Neural progenitor cell (in vitro differentiated cells): ENCODE results near the gene ERO1B. TPM values are rescaled to one million over a fixed set of nuclear protein-coding genes. Genes with fewer than 3 reads are reported as not detected.

ENCODE experiments used
- DNase-seq: peaks from one replicate; pipeline ENCODE4 v3.0.0-alpha.2; 2016; ENCODE audit warnings: low spot score
- H2AFZ ChIP-seq: fragments of 200-600 bp; sonication (generic); replicated peaks from 2 replicates; pipeline ENCODE4 v1.6.1; 2016; ENCODE audit warnings: antibody characterized with exemption
- H3F3A ChIP-seq: fragments of 200-600 bp; sonication (generic); 2 replicates; pipeline ENCODE4 v1.6.1; 2016; ENCODE audit warnings: antibody characterized with exemption, low read depth
- H3K27ac ChIP-seq: fragments of 200-600 bp; sonication (generic); 2 replicates; pipeline ENCODE4 v1.5.1; 2016; ENCODE audit warnings: mild to moderate bottlenecking
- H3K27me3 ChIP-seq: fragments of 200-600 bp; sonication (generic); 2 replicates; pipeline ENCODE4 v1.6.1; 2016; ENCODE audit warnings: mild to moderate bottlenecking, moderate library complexity
- H3K36me3 ChIP-seq: fragments of 200-600 bp; sonication (generic); 2 replicates; pipeline ENCODE4 v1.5.1; 2016
- H3K4me1 ChIP-seq: fragments of 200-600 bp; sonication (generic); 2 replicates; pipeline ENCODE4 v1.6.1; 2016; ENCODE audit warnings: mixed run types
- H3K4me2 ChIP-seq: fragments of 200-600 bp; sonication (generic); 2 replicates; pipeline ENCODE4 v1.6.1; 2016
- H3K4me3 ChIP-seq: fragments of 200-600 bp; sonication (generic); 2 replicates; pipeline ENCODE4 v1.5.1; 2016
- H3K79me2 ChIP-seq: fragments of 200-600 bp; sonication (generic); 2 replicates; pipeline ENCODE4 v1.6.1; 2016; ENCODE audit warnings: low read depth
- H3K9ac ChIP-seq: fragments of 200-600 bp; sonication (generic); 2 replicates; pipeline ENCODE4 v1.6.1; 2016
- H3K9me3 ChIP-seq: fragments of 200-600 bp; sonication (generic); 2 replicates; pipeline ENCODE4 v1.5.1; 2016; ENCODE audit warnings: low read depth
- H4K20me1 ChIP-seq: fragments of 200-600 bp; sonication (generic); 2 replicates; pipeline ENCODE4 v1.6.1; 2016; ENCODE audit warnings: low read depth
- H3K27ac Mint-ChIP-seq: 3 replicates; pipeline ENCODE4 v1.8.0; 2021; ENCODE audit warnings: mixed read lengths
- H3K27me3 Mint-ChIP-seq: 2 replicates; pipeline ENCODE4 v1.8.0; 2022; ENCODE audit warnings: low read depth, mild to moderate bottlenecking, inconsistent platforms, moderate library complexity, mixed read lengths; ENCODE audit not compliant: insufficient read depth
- H3K36me3 Mint-ChIP-seq: 3 replicates; pipeline ENCODE4 v1.8.0; 2021; ENCODE audit warnings: mixed read lengths
- H3K4me1 Mint-ChIP-seq: 3 replicates; pipeline ENCODE4 v1.8.0; 2021; ENCODE audit warnings: mixed read lengths
- H3K4me3 Mint-ChIP-seq: 3 replicates; pipeline ENCODE4 v1.8.0; 2021; ENCODE audit warnings: mild to moderate bottlenecking, moderate library complexity, mixed read lengths
- H3K9me3 Mint-ChIP-seq: 3 replicates; pipeline ENCODE4 v1.8.0; 2020; ENCODE audit warnings: mixed read lengths
- EZH2 ChIP-seq: fragments of 200-600 bp; sonication (generic); IDR thresholded peaks from 2 replicates; pipeline ENCODE4 v1.6.1; 2017; ENCODE audit warnings: antibody characterized with exemption, mild to moderate bottlenecking, moderate library complexity
- EZH2phosphoT487 ChIP-seq: fragments of 200-600 bp; sonication (generic); IDR thresholded peaks from 2 replicates; pipeline ENCODE4 v1.6.1; 2017; ENCODE audit warnings: antibody characterized with exemption
- total RNA-seq: library from RNA; depleted of rRNA; stranded (reverse); fragments of >200 nt; gene quantifications from 2 replicates; pipeline ENCODE4 v1.2.3, GENCODE V29; 2015; ENCODE audit warnings: low replicate concordance
- TF ChIP-seq, protein P1 (sequence below): fragments of 200-600 bp; sonication (generic); IDR thresholded peaks from 2 replicates; pipeline ENCODE4 v1.5.1; 2017; ENCODE audit warnings: antibody characterized with exemption, mild to moderate bottlenecking

Gene ERO1B
- total RNA-seq, 1 donor from 2014 or later, result 6.7 TPM

DNA sequence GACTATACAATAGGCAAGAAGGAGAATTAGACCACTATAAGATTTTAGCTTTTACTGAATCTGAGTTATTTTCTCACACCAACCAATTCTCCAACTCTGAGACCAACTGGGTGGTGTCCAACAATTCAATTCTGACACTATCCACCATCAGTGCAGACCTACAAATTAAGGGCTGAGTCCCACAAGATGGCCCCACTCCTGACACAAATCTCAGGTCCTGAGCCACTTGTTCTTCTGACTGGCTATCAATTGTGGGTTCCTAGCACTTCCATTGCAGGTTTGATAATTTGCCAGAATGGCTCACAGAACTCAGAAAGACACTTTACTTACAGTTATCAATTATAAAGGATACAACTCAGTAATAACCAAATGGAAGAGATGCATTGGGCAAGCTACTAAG, 6.7 kb downstream of the ERO1B start:
- Histone ChIP-seq H3K27me3 (peaks cover 2% of the 10 kb centered on the region), H3K4me2 (no peak overlapping the region), H3K4me1 (no peaks in the 10 kb centered on the region), H3K9ac (no peak overlapping the region), H2AFZ (no peak overlapping the region), H3K4me3 (no peak overlapping the region), H4K20me1 (no peaks in the 10 kb centered on the region), H3K79me2 (no peaks in the 10 kb centered on the region), H3K9me3 (no peaks in the 10 kb centered on the region), H3F3A (no peaks in the 10 kb centered on the region), H3K36me3 (no peaks in the 10 kb centered on the region), H3K27ac (no peak overlapping the region)
- no peak overlapping the region for H3K4me3 Mint-ChIP-seq
- TF ChIP-seq EZH2phosphoT487, result no peak
- no peaks in the 10 kb centered on the region for H3K4me1 Mint-ChIP-seq
- no peaks in the 10 kb centered on the region for H3K27me3 Mint-ChIP-seq
- H3K9me3 Mint-ChIP-seq, result no peaks in the 10 kb centered on the region
- H3K36me3 Mint-ChIP-seq, result no peaks in the 10 kb centered on the region
- DNase-seq, result no peak
- H3K27ac Mint-ChIP-seq, result no peak overlapping the region

DNA sequence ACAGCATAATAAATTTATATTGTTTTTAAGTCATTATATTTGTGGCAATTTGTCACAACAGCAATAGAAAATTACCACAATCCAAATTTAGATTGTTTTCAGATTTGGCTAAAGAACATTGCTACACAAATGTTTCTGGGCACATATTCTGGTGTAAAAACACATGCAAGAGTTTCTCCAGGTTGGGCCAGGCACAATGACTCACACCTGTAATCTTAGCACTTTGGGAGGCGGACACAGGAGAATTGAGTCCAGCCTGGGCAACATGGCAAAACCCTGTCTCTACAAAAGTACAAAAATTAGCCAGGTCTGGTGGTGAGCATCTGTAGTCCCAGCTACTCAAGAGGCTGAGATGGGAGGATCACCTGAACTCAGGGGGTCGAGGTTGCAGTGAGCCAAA, 8.4 kb downstream of the ERO1B start:
- H3K27ac Mint-ChIP-seq, result no peak overlapping the region
- H2AFZ ChIP-seq, result no peak overlapping the region
- H3K79me2 ChIP-seq, result no peaks in the 10 kb centered on the region
- H3K4me2 ChIP-seq, result no peak overlapping the region
- no peaks in the 10 kb centered on the region for H3K4me1 Mint-ChIP-seq
- H3K27me3 ChIP-seq, result no peaks in the 10 kb centered on the region
- no peak overlapping the region for H3K9ac ChIP-seq
- H3K36me3 Mint-ChIP-seq, result no peaks in the 10 kb centered on the region
- H3K9me3 ChIP-seq, result no peaks in the 10 kb centered on the region
- H3F3A ChIP-seq, result no peaks in the 10 kb centered on the region
- H3K9me3 Mint-ChIP-seq, result no peaks in the 10 kb centered on the region
- H3K4me3 Mint-ChIP-seq, result no peak overlapping the region
- H3K4me1 ChIP-seq, result no peaks in the 10 kb centered on the region
- DNase-seq, result no peak
- no peaks in the 10 kb centered on the region for H3K36me3 ChIP-seq
- H4K20me1 ChIP-seq, result no peaks in the 10 kb centered on the region
- no peaks in the 10 kb centered on the region for H3K27me3 Mint-ChIP-seq
- H3K27ac ChIP-seq, result no peak overlapping the region
- H3K4me3 ChIP-seq, result no peak overlapping the region
- TF ChIP-seq EZH2, result no peak

DNA sequence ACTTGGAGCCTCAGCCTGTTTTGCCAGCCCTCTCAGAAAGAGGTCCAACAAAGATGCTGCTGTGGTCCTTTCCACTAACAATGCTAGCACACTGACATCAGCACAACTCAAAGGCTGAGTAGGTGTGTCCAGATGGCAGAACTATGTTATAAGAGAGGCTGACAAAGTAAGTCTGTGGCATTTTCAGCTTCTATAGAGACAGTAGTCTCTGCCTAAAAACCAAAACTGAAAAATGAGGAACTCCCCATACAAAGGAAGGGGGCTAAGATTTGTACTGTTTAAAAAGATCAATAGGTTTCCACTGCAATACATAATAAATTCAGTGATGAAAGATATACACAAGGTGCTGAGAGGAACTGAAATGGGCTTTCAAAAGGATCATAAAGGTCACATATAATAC, 12.3 kb downstream of the ERO1B start:
- Histone ChIP-seq H4K20me1 (no peaks in the 10 kb centered on the region), H3K4me2 (no peak overlapping the region), H2AFZ (no peak overlapping the region), H3K27me3 (no peaks in the 10 kb centered on the region), H3K9me3 (no peaks in the 10 kb centered on the region), H3K27ac (no peak overlapping the region), H3K36me3 (no peaks in the 10 kb centered on the region), H3K4me3 (no peak overlapping the region), H3K4me1 (no peaks in the 10 kb centered on the region), H3F3A (no peaks in the 10 kb centered on the region), H3K9ac (no peak overlapping the region), H3K79me2 (no peaks in the 10 kb centered on the region)
- Mint-ChIP-seq H3K36me3 (peaks cover 7% of the 10 kb centered on the region), H3K4me3 (no peak overlapping the region), H3K9me3 (no peaks in the 10 kb centered on the region), H3K27ac (no peak overlapping the region), H3K4me1 (no peaks in the 10 kb centered on the region), H3K27me3 (no peaks in the 10 kb centered on the region)
- no peak for DNase-seq
- TF ChIP-seq EZH2 (no peak), EZH2phosphoT487 (no peak)
- TF ChIP-seq, protein P1, sequence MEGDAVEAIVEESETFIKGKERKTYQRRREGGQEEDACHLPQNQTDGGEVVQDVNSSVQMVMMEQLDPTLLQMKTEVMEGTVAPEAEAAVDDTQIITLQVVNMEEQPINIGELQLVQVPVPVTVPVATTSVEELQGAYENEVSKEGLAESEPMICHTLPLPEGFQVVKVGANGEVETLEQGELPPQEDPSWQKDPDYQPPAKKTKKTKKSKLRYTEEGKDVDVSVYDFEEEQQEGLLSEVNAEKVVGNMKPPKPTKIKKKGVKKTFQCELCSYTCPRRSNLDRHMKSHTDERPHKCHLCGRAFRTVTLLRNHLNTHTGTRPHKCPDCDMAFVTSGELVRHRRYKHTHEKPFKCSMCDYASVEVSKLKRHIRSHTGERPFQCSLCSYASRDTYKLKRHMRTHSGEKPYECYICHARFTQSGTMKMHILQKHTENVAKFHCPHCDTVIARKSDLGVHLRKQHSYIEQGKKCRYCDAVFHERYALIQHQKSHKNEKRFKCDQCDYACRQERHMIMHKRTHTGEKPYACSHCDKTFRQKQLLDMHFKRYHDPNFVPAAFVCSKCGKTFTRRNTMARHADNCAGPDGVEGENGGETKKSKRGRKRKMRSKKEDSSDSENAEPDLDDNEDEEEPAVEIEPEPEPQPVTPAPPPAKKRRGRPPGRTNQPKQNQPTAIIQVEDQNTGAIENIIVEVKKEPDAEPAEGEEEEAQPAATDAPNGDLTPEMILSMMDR, result no peak

DNA sequence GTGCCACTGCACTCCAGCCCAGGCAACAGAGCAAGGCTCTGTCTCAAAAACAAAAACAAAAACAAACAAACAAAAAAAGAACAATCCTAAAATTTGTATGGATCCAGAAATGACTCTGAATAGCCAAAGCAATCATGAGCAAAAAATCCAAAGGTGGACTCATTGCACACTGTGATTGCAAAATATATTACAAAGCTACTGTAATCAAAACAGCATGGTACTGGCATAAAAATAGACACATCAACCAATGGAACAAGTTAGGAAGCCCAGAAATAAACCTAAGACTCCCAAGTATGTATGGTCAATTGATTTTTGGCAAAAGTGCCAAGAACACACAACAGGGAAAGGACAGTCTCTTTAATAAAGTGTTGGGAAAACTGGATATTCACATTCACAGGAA, 19.9 kb downstream of the ERO1B start:
- H3K27ac Mint-ChIP-seq, result no peak overlapping the region

More for the DNA sequence above, 19.9 kb downstream of the ERO1B start:
- Mint-ChIP-seq H3K4me1 (no peaks in the 10 kb centered on the region), H3K9me3 (peaks cover 36% of the 10 kb centered on the region), H3K36me3 (peaks cover 21% of the 10 kb centered on the region), H3K4me3 (no peak overlapping the region), H3K27me3 (no peaks in the 10 kb centered on the region)
- H3K36me3 ChIP-seq, result no peaks in the 10 kb centered on the region
- no peaks in the 10 kb centered on the region for H4K20me1 ChIP-seq
- TF ChIP-seq EZH2phosphoT487 (no peak), EZH2 (no peak)
- TF ChIP-seq, protein P1, result no peak
- no peaks in the 10 kb centered on the region for H3K79me2 ChIP-seq
- H3K4me3 ChIP-seq, result no peak overlapping the region
- H3K27ac ChIP-seq, result no peak overlapping the region
- no peaks in the 10 kb centered on the region for H3F3A ChIP-seq
- no peaks in the 10 kb centered on the region for H3K27me3 ChIP-seq
- DNase-seq, result no peak
- no peak overlapping the region for H3K9ac ChIP-seq
- no peak overlapping the region for H3K4me2 ChIP-seq
- H2AFZ ChIP-seq, result no peak overlapping the region
- no peaks in the 10 kb centered on the region for H3K4me1 ChIP-seq
- peaks cover 14% of the 10 kb centered on the region for H3K9me3 ChIP-seq
